CD14-positive monocyte (primary cell): ENCODE results near the gene GABBR2. TPM values are rescaled to one million over a fixed set of nuclear protein-coding genes. Genes with fewer than 3 reads are reported as not detected.

ENCODE experiments used
- DNase-seq, 3 donors: peaks; one replicate each; pipeline ENCODE4 v3.0.0-alpha.2; 2011 to 2022
- H2AFZ ChIP-seq: 2 replicates; pipeline ENCODE4 v1.6.0; 2012; ENCODE audit warnings: mild to moderate bottlenecking, low read depth, low read length, inconsistent platforms; ENCODE audit not compliant: insufficient read depth, poor library complexity, severe bottlenecking
- H3K27ac ChIP-seq, 2 donors: 1 replicate in 1 of 2; 2 replicates in 1 of 2; pipeline ENCODE4 v1.5.1; 2012 to 2013; ENCODE audit warnings: low read length in 2 of 2, control low read depth in 1 of 2, inconsistent platforms in 1 of 2, low read depth in 1 of 2, mild to moderate bottlenecking in 1 of 2
- H3K27me3 ChIP-seq, 2 donors: one replicate each; pipeline versions ENCODE4 v1.6.0 to v1.6.1; 2011 to 2013; ENCODE audit warnings: low read length in 2 of 2; ENCODE audit not compliant: control insufficient read depth in 2 of 2, insufficient read depth in 2 of 2
- H3K36me3 ChIP-seq, 2 donors: replicated peaks in 1 of 2; 1 replicate in 1 of 2; 2 replicates in 1 of 2; pipeline versions ENCODE4 v1.5.1 to v1.6.1; 2012 to 2013; ENCODE audit warnings: low read length in 2 of 2, control low read depth in 1 of 2, inconsistent platforms in 1 of 2, mild to moderate bottlenecking in 1 of 2; ENCODE audit not compliant: insufficient read depth in 2 of 2, control insufficient read depth in 1 of 2
- H3K4me1 ChIP-seq, 2 donors: 1 replicate in 1 of 2; 2 replicates in 1 of 2; pipeline versions ENCODE4 v1.5.1 to v1.6.1; 2012 to 2013; ENCODE audit warnings: low read length in 2 of 2, control low read depth in 1 of 2, inconsistent platforms in 1 of 2, mild to moderate bottlenecking in 1 of 2, moderate library complexity in 1 of 2; ENCODE audit not compliant: insufficient read depth in 2 of 2, control insufficient read depth in 1 of 2
- H3K4me2 ChIP-seq: replicated peaks from 2 replicates; pipeline ENCODE3; 2012; ENCODE audit warnings: low read length, moderate library complexity, mild to moderate bottlenecking; ENCODE audit not compliant: poor library complexity, severe bottlenecking; ENCODE audit errors: extremely low read depth
- H3K4me3 ChIP-seq, 3 experiments: fragments of 200-600 bp in 1 of 3; sonication (generic) in 1 of 3; replicated peaks in 1 of 3; 1 replicate in 2 of 3; 2 replicates in 1 of 3; pipeline ENCODE4 v1.5.1; 2011 to 2013; ENCODE audit warnings: low read length in 3 of 3, mild to moderate bottlenecking in 3 of 3, control low read depth in 2 of 3, low read depth in 2 of 3, inconsistent platforms in 1 of 3, moderate library complexity in 1 of 3
- H3K79me2 ChIP-seq: 2 replicates; pipeline ENCODE4 v1.6.0; 2012; ENCODE audit warnings: mild to moderate bottlenecking, control low read depth, inconsistent platforms, low read length, moderate library complexity; ENCODE audit not compliant: insufficient read depth
- H3K9ac ChIP-seq: 2 replicates; pipeline ENCODE4 v1.6.0; 2017; ENCODE audit warnings: low read length, mild to moderate bottlenecking; ENCODE audit not compliant: insufficient read depth, poor library complexity, severe bottlenecking
- H3K9me3 ChIP-seq, 2 donors: replicated peaks in 1 of 2; 1 replicate in 1 of 2; 2 replicates in 1 of 2; pipeline versions ENCODE4 v1.5.1 to v1.6.1; 2012 to 2013; ENCODE audit warnings: low read length in 2 of 2, control low read depth in 1 of 2; ENCODE audit not compliant: control insufficient read depth in 1 of 2, insufficient read depth in 1 of 2
- H4K20me1 ChIP-seq: 2 replicates; pipeline ENCODE4 v1.6.0; 2012; ENCODE audit warnings: mild to moderate bottlenecking, low read length, control low read depth, moderate library complexity; ENCODE audit not compliant: insufficient read depth
- H3K27ac Mint-ChIP-seq, 7 donors: one replicate each; pipeline ENCODE4 v1.8.0; 2020; ENCODE audit warnings: mild to moderate bottlenecking in 7 of 7, mixed read lengths in 7 of 7, moderate library complexity in 6 of 7, inconsistent platforms in 2 of 7
- H3K27me3 Mint-ChIP-seq, 3 donors: one replicate each; pipeline ENCODE4 v1.8.0; 2021 to 2022; ENCODE audit warnings: low read depth in 3 of 3, mild to moderate bottlenecking in 3 of 3, mixed read lengths in 3 of 3, moderate library complexity in 3 of 3, inconsistent platforms in 1 of 3
- H3K36me3 Mint-ChIP-seq, 2 donors: one replicate each; pipeline ENCODE4 v1.8.0; 2020; ENCODE audit warnings: mixed read lengths in 2 of 2, inconsistent platforms in 1 of 2, mild to moderate bottlenecking in 1 of 2
- H3K4me1 Mint-ChIP-seq: one replicate; pipeline ENCODE4 v1.8.0; 2020; ENCODE audit warnings: mild to moderate bottlenecking, mixed read lengths
- H3K4me3 Mint-ChIP-seq, 2 donors: one replicate each; pipeline ENCODE4 v1.8.0; 2020; ENCODE audit warnings: mild to moderate bottlenecking in 2 of 2, mixed read lengths in 2 of 2, moderate library complexity in 1 of 2
- H3K9me3 Mint-ChIP-seq, 7 donors: one replicate each; pipeline ENCODE4 v1.8.0; 2020 to 2022; ENCODE audit warnings: mixed read lengths in 7 of 7, mild to moderate bottlenecking in 6 of 7, moderate library complexity in 6 of 7, inconsistent platforms in 2 of 7
- WGBS: methylation state at CpG from one replicate; pipeline ENCODE4 v1.1.5; 2013; ENCODE audit warnings: missing lambda C conversion rate; ENCODE audit not compliant: insufficient coverage; 5-methylcytosine and 5-hydroxymethylcytosine counted together
- intact Hi-C, 2 donors: fragments of 100-400 bp; cut with micrococcal nuclease; formaldehyde crosslinking; loops; one replicate each; pipeline versions ENCODE4 v1.15.0 to v1.15.1; 2023
- polyA plus RNA-seq, 3 donors: library from polyadenylated mRNA; depleted of rRNA in 1 of 3; unstranded in 2 of 3; stranded (reverse) in 1 of 3; fragments of 300-500 nt in 2 of 3; fragments of >200 nt in 1 of 3; fragmentation: Illumina TruSeq in 2 of 3; gene quantifications; 1 replicate in 2 of 3; 2 replicates in 1 of 3; pipeline ENCODE4 v1.2.3, GENCODE V29; 2012 to 2021
- TF ChIP-seq, protein P1 (sequence below): fragments of 200-600 bp; IDR thresholded peaks from one replicate; pipeline ENCODE4 v1.8.0; 2022; ENCODE audit warnings: antibody characterized with exemption, mild to moderate bottlenecking

Gene GABBR2
- polyA plus RNA-seq, 3 donors = not detected

DNA sequence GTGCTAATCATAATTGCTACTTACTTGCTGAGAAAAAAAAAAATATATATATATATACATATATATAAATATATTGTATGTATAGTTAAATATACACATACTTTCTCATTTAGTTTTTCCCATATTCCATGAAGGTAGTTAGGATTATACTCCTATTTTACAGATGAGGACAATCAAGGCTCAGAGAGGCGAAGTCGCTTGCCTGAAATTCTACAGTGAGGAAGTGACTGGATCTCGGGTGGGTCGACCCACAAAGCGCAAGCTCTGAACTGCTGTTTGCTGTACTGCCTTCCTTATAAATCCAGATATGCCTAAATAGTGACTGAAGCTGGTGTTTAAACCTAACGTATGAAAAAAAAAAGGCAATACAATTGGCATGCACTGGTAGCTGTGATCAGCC lies 305.0 kb downstream of the GABBR2 start:
- H3K36me3 ChIP-seq = no peaks in the 10 kb centered on the region
- no CpG with 5 or more reads among the region's 6 CpGs for WGBS

DNA sequence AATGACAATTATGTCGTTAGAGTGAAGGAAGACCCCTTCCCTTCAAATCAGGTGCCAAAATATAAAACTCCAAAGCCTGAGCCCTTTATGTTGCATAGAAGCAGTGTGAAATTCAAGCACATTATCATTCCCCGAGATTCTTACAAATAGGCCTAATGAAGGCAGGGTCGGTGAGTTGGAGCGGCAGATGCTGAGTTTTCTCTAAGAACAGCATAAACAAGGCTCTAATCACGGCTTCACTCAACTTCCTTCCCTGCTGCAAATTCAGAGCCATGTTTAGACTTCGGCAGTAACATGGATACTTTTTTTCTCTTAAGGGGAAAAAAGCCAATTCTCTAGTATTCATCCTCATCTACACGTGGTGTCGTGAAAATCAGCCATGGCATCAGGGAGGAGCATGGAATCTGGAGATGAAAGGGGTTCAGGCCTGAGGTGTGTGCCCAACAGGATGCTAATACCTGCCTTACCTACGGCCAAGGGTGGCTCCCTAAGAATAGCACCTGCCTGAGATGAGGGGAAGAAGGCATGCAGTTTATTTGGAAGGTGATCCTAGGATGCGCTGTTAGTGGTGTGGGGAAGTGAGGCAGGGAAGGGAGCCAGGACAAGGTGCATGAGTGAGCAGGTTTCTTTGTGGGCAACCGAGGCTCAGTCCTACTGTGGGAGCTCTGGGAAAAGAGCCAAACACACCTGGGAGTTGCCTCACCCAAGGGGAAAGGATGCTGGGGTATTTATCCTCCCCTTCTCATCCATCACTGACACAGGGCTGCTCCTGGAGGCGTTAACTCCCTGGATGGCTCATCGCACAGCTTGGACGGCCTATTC lies 306.5 kb downstream of the GABBR2 start:
- no peaks in the 10 kb centered on the region for H3K9me3 ChIP-seq
- no peaks in the 10 kb centered on the region for H3K36me3 Mint-ChIP-seq
- DNase-seq = no peak
- TF ChIP-seq, protein P1, sequence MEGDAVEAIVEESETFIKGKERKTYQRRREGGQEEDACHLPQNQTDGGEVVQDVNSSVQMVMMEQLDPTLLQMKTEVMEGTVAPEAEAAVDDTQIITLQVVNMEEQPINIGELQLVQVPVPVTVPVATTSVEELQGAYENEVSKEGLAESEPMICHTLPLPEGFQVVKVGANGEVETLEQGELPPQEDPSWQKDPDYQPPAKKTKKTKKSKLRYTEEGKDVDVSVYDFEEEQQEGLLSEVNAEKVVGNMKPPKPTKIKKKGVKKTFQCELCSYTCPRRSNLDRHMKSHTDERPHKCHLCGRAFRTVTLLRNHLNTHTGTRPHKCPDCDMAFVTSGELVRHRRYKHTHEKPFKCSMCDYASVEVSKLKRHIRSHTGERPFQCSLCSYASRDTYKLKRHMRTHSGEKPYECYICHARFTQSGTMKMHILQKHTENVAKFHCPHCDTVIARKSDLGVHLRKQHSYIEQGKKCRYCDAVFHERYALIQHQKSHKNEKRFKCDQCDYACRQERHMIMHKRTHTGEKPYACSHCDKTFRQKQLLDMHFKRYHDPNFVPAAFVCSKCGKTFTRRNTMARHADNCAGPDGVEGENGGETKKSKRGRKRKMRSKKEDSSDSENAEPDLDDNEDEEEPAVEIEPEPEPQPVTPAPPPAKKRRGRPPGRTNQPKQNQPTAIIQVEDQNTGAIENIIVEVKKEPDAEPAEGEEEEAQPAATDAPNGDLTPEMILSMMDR = no peak
- no peaks in the 10 kb centered on the region for H3K36me3 ChIP-seq
- WGBS = 82% methylated on average over 6 of the region's 14 CpGs
- H4K20me1 ChIP-seq = no peaks in the 10 kb centered on the region
- no peak overlapping the region for H3K27ac ChIP-seq
- no peaks in the 10 kb centered on the region for H3K4me1 Mint-ChIP-seq
- no peak overlapping the region for H3K4me3 Mint-ChIP-seq
- no peak overlapping the region for H2AFZ ChIP-seq
- H3K9me3 Mint-ChIP-seq = no peaks in the 10 kb centered on the region
- H3K27me3 ChIP-seq = no peaks in the 10 kb centered on the region
- no peaks in the 10 kb centered on the region for H3K79me2 ChIP-seq
- no peak overlapping the region for H3K4me3 ChIP-seq
- H3K27ac Mint-ChIP-seq = peak overlapping the region in 1 of 7 donors; percentile 24
- peaks cover 2 to 6% (median 3%) of the 10 kb centered on the region in 3 donors for H3K27me3 Mint-ChIP-seq
- intact Hi-C loops = no loop called here
- H3K9ac ChIP-seq = no peak overlapping the region
- no peak overlapping the region for H3K4me2 ChIP-seq
- H3K4me1 ChIP-seq = no peaks in the 10 kb centered on the region

More for the DNA sequence above, 305.0 kb downstream of the GABBR2 start:
- no peak overlapping the region for H3K27ac Mint-ChIP-seq
- H3K4me1 Mint-ChIP-seq = no peaks in the 10 kb centered on the region
- H3K36me3 Mint-ChIP-seq = no peaks in the 10 kb centered on the region
- Histone ChIP-seq H3K4me3 (no peak overlapping the region), H3K27me3 (no peaks in the 10 kb centered on the region), H3K9me3 (no peaks in the 10 kb centered on the region), H3K27ac (no peak overlapping the region), H3K9ac (no peak overlapping the region), H2AFZ (no peak overlapping the region), H3K4me1 (no peaks in the 10 kb centered on the region), H4K20me1 (no peaks in the 10 kb centered on the region), H3K79me2 (no peaks in the 10 kb centered on the region), H3K4me2 (no peak overlapping the region)
- H3K4me3 Mint-ChIP-seq = no peak overlapping the region
- no peaks in the 10 kb centered on the region for H3K9me3 Mint-ChIP-seq
- intact Hi-C loops = no loop called here
- no peak for DNase-seq
- TF ChIP-seq, protein P1 = no peak
- peaks cover 2 to 6% (median 5%) of the 10 kb centered on the region in 3 donors for H3K27me3 Mint-ChIP-seq
